ENCODE measurements around the gene HOXB2.

The HOXB2 gene

DNA sequence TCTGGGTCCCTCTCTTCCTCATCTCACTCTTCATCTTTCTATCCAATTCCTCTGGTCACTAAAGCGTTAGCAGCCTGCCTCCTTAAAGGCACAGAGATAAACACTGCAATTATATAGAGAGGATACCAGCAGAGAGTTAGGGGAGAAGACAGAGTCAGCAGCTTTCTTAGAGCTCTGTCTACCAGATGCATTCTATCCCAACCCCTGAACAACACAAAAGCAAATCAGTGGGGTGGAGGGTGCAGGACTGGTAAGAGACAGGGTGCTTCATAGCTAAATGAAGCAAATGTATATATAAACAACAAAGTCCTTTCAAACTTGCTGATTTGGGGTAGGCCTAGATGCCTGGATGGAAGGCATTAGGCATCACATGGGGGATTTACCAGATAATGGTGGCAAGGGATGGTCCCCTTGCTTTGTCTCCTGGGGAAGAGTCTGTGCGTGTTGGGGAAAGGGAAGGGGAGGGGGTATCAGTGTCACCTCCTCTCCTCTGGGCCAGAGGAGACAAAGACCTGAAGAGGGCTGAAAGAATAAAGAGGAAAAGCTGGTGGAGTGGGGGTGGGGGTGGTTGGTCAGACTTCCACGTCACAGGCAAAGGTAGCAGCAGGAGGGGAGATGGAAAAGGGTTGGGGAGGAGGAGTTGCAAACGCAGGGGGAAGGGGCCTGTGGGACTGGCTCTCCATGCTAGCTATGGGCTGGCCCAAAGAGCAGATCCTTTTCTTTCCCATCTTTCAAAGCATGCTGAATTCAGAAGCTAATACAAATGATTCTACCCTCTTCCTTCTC, 21.2 kb upstream of the HOXB2 start:
- DNase-seq (ENCODE audit: low read depth): no peak

DNA sequence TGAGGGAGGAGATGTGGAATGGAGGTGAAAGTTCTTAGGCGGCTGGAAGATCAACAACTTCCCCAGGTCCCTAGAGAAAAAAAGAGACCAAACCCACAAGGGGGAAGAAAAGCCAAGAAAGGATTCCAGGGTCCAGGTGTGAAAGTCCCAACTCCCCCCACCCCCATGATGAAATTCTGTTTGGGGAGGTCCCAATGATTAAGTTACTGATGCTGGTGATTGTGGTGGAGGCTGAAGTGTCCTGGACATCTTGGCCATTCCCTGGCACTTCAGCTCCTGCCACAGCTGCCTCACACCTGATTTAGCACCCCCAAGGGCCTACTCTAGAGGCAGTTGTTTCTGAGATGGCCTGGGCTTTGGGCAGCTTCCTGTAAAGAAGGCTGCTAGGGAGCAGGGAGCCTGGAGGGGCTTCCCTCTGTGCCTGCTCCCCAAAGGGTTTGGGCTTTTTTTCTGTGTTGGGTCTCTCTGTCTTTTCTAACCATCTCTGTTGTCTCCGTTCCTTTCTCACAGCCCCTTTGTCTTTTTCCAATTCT, 20.2 kb upstream of the HOXB2 start:
- no peak for DNase-seq (ENCODE audit: low read depth)

DNA sequence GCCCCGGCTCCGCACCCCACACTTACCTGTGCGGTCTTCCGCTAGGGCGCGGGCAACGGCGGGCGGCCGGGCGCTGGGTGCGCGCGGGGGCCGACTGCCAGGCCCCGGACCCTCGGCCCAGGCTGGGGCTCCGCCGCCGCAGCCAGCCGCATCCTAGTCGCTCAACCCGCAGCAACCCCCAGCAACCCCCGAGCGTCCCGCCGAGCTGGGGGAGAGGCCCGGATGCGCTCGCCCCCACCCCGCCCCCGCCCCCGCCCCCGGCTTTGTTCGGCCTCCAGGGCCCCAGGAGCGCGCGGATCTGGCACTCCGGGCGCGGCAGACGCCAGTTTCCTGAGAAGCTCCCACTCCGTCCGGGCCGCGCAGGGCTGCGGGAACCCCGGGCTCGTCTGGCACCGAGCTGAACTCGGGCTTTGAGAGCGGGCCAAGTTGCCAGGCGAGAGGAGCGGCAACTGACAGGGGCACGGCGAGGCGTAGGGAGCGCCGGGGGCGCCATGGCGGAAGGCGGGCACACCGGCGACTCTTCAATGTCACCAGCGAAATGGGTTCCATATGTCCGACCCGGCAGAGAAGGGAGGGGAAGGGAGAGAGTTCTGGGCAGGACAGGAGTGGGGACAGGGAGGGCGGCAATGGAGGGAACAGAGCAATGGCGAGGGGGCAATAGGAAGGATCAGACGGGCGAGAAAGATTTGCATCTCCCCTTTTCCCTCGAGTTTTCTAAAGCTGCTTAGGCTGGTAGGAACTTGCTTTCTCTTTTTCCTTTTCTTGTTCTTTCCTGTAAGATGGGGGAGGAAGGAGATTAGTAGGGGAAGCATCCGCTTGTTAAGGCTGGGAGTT, 19.5 kb upstream of the HOXB2 start:
- no peak for DNase-seq (ENCODE audit: low read depth)

DNA sequence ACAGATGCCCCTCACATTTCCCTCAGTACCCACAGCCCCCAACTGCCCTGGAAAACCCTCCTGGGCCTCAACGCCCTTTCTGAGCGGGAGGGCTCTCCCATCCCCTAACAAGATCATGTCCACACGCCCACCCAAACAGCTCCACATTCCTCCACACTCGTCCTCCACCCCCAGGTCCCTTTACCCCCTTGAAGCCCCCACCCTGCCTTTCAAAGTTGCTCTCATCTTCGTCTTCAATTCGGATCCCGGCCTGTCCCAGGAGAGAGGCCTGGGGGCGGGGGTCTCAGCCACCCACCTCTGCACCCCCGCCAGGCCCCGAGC, 18.9 kb upstream of the HOXB2 start:
- no peak for DNase-seq (ENCODE audit: low read depth)

DNA sequence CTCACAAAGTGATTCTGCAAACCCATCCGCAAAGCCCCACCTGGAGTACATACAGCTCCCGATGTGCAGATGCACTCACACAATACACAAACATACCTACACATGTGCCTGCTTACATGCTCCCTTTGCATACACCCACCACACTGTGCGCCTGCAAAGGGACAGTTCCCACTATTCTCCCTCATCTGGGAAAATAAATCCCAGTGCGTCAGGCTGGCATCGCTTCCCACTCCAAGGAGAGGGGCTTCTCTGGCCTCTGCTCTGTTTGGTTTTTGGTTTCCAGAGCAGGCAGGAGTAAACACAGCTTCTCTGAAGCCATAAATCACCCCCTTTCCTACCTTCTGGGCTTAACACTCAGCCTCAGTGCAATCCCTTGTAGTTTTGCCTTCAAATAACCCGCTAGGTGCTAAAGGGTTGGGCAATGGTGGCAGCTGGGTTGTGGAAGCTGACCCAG, 18.5 kb upstream of the HOXB2 start:
- no peak for DNase-seq (ENCODE audit: low read depth)

DNA sequence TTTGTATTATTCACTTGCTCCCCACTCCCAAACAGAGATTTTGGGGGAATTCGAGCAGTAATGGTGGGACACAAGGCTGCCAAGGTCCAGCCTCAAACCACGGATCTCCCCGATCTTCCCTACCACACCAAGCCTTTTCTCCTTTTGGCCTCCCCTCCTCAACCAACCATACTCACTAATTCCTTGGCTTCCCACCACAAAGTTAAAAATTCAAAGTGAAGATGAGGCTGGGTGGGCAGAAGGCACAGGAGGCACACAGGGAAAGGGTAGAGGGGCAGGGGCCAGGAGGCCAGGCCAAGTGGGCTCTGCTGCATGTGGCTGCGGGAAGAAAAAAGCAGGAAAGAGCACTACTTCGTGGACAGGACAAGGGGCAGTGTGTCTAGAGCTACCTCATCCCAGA, 18.0 kb upstream of the HOXB2 start:
- no peak for DNase-seq (ENCODE audit: low read depth)

DNA sequence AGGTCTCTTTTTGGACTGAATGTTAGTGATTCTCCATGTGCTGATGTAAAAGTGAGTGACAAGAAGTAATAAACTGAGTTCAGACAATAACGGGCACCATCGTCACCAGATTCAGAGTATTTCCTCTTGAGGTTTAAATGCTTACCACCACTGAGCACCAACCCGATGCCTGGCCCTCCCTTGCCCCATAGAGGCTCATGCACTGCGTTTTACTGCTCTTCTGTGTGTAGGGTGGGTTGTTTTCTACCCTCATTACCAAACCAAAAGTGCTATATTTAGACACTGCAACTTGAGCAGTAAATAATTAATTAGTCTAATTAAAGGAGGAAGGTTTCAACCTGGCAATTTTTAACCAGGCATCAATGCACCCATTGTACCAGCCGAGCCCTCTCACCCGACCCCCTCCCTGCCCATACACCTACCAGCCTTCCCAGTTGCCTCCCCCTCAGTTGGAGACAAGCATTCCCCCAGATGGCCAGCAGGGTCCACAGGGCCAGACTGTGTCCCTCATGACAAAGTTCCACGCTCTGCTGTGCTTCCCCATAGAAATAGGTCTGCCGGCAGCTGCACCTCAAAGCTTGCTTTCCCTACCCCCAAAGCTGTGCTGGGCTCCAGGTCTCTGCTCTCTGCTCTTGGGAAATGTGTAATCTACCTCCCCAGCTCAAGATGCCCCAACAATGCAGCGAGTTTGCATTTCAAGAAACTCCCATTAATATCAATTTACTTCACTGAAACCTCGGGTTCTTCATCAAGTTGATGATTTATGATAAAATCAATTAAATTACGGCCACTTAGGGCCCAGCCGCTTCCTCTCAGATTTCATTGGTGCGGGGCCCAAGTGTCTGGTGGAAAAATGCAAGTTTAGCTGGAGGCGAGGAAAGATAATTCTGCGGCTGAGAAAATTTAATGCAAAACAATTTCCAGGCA, 17.2 kb upstream of the HOXB2 start:
- DNase-seq (ENCODE audit: low read depth): no peak

DNA sequence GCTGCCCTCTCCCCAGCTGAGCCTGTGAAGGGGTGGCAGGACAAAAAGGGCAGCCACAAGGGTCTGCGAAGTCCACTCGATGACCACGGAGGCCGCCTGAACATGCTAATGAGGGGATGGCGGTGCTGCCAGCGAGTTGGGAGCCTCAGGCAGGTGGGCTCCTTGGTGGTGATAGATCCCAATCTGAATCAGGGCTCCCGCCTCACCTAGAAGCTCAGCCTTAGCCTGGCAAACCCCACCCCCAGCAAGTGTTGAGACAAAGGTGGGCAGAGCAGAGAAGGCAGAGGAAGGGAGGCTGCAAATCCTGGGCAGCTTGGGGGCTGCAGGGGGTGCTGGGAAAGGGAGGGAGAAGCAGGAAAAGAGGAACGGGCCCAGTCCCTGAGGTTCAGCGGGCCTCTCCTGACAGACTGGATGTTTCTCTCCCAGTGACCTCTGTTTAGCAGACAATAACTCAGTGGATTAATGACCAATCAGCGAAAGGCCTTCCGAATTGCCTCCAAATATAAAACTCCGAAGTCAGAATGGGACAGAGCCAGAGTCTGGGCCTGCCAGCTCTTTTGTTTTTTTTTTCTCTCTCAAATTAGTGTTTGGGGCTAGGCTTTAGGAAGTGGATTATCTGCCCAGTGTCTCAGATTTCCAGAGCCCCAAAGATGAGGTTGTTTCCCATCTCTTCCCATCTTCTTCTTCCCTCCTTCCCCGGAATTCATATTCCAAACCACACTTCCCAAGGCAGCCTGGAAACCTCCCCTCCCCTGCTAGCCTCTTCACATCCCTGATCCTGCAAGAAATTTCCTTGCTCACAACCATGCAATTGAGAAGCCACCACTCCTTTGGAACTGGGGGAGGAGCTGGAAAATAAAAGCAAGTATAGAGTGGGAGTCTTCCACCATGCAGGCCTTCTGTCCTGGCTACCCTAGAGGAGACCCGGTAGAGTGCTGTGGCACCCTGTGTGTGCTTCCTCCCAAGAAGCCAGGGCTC, 15.2 kb upstream of the HOXB2 start:
- DNase-seq (ENCODE audit: low read depth): no peak

DNA sequence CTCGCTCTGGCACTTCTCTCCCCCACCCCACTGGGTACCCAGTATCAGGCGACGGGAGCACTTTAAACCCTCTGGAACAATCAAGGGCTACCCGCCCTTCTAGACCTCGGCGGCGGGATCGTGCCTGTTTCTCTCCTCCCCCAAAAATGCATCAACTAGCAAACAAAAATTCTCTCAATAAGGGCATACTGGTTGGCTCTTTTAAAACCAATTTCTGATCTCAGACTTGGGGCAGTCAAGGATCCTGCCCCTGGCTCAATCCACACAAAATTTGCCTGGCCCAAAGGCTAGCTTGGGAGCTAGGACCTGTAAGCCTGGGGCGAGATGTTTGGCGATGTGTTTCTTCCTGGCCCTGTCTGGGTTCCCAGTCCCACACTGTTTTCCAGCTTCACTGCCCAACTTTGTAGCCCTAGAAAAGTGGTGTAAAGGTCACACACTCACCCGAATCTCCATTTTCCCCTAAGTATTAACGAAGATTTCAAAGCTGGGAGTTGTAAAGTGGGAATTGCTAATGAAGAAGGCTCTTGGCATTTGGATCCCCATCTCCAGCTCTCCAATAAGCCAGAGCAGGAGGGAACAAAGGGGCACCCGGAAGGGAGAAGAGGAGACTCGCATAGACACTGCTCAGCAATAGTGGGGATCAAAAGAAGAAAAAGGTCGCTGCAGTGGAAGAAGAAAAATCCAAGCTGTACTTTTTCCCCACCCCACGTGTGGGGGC, 14.4 kb upstream of the HOXB2 start:
- no peak for DNase-seq (ENCODE audit: low read depth)

DNA sequence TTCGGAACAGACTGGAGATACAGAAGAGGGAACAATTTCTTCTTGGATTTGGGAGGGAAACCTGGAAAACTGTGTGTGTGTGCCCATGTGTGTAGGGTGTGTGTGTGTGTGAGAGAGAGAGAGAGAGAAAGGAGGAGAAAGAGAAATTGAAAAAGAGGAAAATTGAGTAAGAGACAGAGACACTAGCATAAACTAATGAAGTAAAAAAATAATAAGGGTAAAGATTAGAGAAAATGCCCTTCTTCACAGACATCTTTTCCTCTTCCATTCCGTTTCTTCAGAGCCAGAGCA, 13.9 kb upstream of the HOXB2 start:
- no peak for DNase-seq (ENCODE audit: low read depth)

DNA sequence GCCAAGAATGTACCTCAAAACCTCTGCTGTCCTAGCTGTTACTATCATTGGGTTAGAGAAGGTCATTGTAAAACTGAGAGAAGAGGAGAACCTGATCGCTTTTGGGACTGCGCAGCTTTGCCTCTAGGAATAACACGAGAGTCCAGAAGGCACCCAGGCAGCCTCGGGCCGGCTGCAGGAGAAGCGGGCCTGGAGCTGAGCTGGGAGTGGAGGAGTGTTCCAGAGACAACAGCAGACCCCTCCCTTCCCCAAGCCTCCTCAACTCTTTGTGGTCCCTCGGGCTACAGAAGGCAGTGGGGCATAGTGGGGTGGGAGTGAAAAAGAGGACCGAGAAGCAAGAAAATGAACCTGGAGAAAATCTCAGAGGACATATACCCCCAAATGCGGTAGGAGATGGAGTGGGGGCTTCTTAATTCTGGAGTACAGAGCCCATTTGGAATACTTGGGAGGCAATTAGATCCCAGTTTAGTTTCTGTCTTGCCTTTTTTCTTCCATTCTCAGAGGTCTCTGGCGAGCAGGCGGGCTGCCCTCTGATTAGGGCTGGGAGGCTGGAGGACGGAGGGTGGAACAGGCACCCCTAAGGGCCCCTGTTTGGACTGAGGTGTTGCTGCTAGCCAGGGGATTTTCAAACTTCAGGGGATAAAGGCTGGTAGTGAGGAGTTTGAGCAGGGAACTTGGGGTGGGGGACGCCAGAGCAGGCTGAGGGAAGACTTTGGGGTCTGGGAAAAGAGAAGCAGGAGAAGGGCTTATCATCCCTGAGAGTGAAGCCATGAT, 13.3 kb upstream of the HOXB2 start:
- no peak for DNase-seq (ENCODE audit: low read depth)

DNA sequence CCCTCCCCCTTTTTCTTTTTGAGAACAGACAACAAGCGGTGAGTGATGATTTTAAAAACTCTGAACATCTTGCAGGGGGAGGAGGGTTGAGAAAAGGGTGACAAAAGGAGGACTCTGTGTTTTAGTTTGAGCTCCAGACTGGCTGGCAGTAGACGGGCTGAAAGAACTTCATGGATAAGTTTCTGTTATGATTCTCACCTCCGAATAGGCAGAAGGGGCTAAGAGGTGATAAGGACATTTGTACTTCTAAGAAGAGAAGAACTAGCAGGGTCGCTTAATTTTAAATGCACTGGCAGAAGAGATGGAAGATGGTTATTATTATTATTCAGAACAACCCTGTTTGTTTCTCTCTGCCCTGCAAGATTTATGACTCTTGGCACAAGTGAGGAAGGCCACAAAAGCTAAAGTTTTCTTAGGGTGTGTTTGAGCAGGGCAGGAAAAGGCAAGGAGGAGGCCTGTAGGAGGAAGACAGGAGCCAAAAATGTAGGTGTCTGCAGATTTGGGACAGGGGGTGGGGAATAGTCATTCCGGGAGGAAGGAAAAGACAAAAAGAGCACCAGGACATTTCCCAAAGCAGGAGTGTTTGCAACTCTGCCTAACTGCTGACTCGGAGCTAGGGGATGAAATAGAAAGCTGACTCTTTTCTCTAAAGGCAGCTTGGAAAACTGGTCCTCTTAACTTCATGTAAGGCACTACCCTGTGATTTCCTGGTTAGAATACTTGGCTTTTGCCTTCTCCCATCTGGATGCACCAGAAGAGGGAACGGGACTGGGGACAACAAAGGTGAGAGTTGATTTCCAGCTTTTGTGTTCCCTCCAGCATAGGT, 11.9 kb upstream of the HOXB2 start:
- no peak for DNase-seq (ENCODE audit: low read depth)

DNA sequence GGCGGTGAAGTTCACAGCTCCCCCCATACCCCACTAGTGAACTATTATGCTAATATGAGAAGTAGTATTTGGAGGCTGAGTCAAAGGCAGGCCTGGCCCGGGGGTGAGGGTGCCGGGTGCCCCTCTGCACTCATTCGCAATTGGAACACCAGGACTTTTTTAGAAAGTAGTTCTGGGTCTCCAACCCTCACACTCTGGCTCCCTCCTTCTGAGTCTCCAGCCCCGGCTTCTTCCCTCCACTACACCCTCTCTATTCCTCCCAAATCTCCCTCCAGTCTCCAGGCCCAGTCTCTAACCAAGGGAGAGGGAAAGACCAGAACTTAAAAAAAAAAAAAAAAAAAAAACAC, 11.3 kb upstream of the HOXB2 start:
- no peak for DNase-seq (ENCODE audit: low read depth)

DNA sequence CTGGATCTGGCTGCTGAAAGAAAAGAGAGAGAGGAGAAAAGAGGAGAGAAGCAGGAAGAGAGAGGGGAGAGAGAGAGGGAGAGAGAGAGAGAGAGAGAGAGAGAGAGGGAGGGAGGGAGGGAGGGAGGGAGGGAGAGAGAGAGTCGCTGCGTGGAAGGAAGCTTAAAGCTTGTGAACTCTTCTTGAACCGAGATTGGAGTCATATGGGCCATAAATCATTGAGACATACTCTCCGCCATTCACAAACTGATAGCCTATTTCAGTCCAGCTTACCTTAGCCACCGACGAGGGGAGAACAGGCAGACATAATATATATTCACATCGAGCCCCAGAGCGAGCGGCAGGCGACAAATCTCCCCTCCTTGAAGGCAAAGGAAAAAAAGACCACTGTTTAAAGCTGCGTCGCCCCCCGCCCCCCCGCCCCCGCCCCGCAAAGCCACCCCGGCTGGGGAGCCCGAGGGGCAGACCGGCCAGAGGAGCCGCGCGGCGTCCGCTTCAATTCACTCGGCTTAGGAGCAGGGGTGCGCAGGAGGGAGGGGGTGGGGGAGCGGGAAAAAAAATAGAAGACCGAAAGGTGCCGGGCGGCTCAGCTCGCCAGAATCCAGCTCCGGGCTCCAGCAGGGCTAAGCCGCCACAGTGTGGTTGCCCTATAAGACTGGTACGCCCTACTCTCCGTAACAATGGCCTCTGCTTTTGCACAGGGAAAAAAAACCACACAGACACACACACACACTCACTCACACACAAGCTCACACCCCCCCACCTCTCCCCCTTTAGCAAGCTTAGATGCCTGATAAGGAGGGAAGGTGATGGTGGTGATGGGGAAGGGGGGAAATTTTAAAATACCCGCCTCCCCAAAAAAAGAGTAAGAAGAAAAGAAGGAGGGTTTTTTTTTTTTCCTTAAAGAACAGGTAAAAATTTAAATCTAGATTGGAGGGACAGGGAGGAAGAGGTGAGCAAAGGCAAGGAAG, 10.6 kb upstream of the HOXB2 start:
- DNase-seq (ENCODE audit: low read depth): peak; percentile 83

DNA sequence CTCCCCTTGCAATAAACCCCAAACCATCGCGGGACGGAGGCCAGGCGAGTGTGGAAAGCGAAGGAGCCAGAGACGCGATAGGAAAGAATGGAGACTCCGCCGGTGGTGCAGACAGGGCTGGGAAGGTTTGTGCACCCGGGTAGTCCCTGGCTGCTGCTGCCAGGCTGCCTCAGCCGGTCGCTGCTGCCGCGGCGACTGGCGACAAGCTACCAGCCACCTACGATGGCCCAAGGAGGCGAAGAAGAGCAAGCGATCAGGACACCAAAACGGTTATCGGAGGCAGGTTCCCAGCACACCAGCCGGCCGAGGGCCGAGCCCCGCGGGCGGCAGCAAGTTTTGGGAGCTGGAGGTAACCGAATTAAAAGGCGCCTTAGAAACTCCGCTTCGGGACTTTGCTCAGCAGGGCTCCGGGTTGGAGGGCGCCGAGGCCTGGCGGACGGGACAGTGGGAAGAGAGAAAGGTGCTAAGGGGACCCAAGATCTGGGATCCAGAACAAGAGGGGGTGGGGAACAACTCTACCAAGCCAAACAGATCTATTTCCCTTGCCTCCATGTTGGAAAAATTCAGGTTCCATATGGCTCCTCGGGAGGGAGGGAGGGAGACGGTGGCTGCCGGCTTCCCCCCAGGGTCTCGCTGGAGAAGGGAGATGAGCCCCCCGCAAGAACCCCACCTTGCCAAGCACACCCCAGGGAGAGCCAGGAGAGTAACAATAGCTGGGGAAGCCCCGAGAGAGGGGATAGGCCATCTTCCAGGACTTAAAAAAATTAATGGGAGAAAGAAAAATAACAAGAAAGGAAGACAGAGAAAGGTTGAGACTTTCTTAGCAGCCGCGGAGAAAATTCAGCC, 9.7 kb upstream of the HOXB2 start:
- DNase-seq (ENCODE audit: low read depth): no peak

DNA sequence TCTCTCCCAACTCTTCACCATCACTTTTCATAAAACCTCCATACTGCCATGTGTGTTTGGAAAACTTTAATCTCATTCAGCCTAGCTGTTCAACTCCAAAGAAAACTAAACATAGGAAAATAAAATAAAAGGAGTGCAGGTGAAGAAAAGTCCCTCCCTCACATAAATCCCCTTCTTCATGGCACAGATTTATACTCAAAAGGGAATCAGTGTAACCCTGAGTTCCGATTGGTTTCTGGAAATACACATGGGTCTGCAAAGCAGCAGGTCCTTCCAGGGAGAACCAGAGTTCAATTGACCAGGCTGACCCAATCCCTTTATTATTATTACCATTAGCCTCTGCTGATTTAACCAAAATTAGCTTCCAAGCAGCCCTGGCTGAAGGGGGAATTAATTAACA, 8.9 kb upstream of the HOXB2 start:
- DNase-seq (ENCODE audit: low read depth): no peak

DNA sequence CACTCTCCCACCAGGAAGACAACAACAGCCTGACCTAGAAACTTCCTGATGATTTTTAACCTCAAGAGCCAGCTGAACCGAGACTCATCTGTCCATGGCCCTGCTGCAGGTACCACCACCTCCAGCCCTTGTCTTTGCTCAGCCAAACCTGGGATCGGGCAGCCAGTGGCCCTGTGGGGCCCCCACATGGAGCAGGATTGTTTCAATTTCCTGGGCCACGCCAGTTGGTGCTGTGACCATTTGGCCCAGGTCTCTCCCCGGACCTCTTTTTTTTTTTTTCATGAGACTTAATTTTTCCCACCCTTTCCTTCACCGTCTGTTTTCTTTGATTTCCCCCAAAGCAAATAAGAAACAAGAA, 8.3 kb upstream of the HOXB2 start:
- no peak for DNase-seq (ENCODE audit: low read depth)
